NB4 (cell line): Measurements from ENCODE around the gene CPN2.

Experiments
- MAX ChIP-seq: IDR thresholded peaks from 2 replicates; pipeline ENCODE4 v1.6.1; 2011; ENCODE audit warnings: low read depth, low read length
- MYC ChIP-seq: IDR thresholded peaks from 2 replicates; pipeline ENCODE4 v1.6.1; 2011; ENCODE audit warnings: low read depth, low read length
- POLR2A ChIP-seq: IDR thresholded peaks from 2 replicates; pipeline ENCODE4 v1.6.1; 2011; ENCODE audit warnings: mild to moderate bottlenecking; ENCODE audit not compliant: insufficient read length; ENCODE audit errors: extremely low read depth
- TF ChIP-seq, protein P1 (sequence below): IDR thresholded peaks from one replicate; pipeline ENCODE4 v1.5.1; 2012; ENCODE audit warnings: low read depth, low read length

- TF ChIP-seq, protein P1, sequence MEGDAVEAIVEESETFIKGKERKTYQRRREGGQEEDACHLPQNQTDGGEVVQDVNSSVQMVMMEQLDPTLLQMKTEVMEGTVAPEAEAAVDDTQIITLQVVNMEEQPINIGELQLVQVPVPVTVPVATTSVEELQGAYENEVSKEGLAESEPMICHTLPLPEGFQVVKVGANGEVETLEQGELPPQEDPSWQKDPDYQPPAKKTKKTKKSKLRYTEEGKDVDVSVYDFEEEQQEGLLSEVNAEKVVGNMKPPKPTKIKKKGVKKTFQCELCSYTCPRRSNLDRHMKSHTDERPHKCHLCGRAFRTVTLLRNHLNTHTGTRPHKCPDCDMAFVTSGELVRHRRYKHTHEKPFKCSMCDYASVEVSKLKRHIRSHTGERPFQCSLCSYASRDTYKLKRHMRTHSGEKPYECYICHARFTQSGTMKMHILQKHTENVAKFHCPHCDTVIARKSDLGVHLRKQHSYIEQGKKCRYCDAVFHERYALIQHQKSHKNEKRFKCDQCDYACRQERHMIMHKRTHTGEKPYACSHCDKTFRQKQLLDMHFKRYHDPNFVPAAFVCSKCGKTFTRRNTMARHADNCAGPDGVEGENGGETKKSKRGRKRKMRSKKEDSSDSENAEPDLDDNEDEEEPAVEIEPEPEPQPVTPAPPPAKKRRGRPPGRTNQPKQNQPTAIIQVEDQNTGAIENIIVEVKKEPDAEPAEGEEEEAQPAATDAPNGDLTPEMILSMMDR = no peak
- TF ChIP-seq POLR2A = no peak
- TF ChIP-seq MYC = no peak
- TF ChIP-seq MAX = no peak
Measured at GRCh38 chr3:194301730-194302129, 49.4 kb downstream of the CPN2 start.
